Prostate gland (tissue), 2 donors: Measurements from ENCODE around the gene MLYCD. TPM values are rescaled to one million over a fixed set of nuclear protein-coding genes. Genes with fewer than 3 reads are reported as not detected.
A peak's percentile ranks its signal among the peaks of the same experiment; 100 is the strongest.

ENCODE experiments used
- DNase-seq: peaks from one replicate; pipeline ENCODE4 v3.0.0-alpha.2; 2019; ENCODE audit warnings: low spot score
- H3K27ac ChIP-seq, 2 donors: fragments of 200-600 bp; sonication (generic); 2 replicates each; pipeline ENCODE4 v1.5.1; 2017 to 2019
- H3K27me3 ChIP-seq: fragments of 200-600 bp; sonication (generic); replicated peaks from 2 replicates; pipeline ENCODE4 v1.5.1; 2019; ENCODE audit not compliant: insufficient read depth
- H3K36me3 ChIP-seq, 2 donors: fragments of 200-600 bp; sonication (generic); 1 replicate in 1 of 2; 2 replicates in 1 of 2; pipeline versions ENCODE4 v1.5.1 to v1.8.1; 2017 to 2019
- H3K4me1 ChIP-seq: fragments of 200-600 bp; sonication (generic); replicated peaks from 2 replicates; pipeline ENCODE4 v1.5.1; 2019
- H3K4me3 ChIP-seq, 2 donors: fragments of 200-600 bp; sonication (generic); 2 replicates each; pipeline ENCODE4 v1.5.1; 2017 to 2019
- H3K9me3 ChIP-seq: fragments of 200-600 bp; sonication (generic); 2 replicates; pipeline ENCODE4 v1.5.1; 2017
- POLR2A ChIP-seq: fragments of 450-650 bp; IDR thresholded peaks from one replicate; pipeline ENCODE4 v1.6.1; 2016; ENCODE audit warnings: antibody characterized with exemption, mild to moderate bottlenecking
- POLR2AphosphoS5 ChIP-seq: sonication (generic); formaldehyde crosslinking; IDR thresholded peaks from one replicate; pipeline ENCODE4 v1.6.1; 2017; ENCODE audit warnings: antibody characterized with exemption
- WGBS: methylation state at CpG from one replicate; pipeline ENCODE4 v1.1.5; 2018; 5-methylcytosine and 5-hydroxymethylcytosine counted together
- intact Hi-C: fragments of 100-400 bp; cut with DNase I; formaldehyde crosslinking; loops from one replicate; pipeline ENCODE4 v1.14.2; 2022
- total RNA-seq, 2 donors: library from RNA; depleted of rRNA; stranded (reverse); fragments of >200 nt; gene quantifications; one replicate each; pipeline ENCODE4 v1.1.0, GENCODE V29; 2016
- TF ChIP-seq, protein P1 (sequence below), 4 experiments: fragments of 200-600 bp in 2 of 4; fragments of 450-650 bp in 2 of 4; sonication (generic) in 2 of 4; IDR thresholded peaks; 1 replicate in 3 of 4; 2 replicates in 1 of 4; pipeline ENCODE4 v1.5.1; 2016 to 2019; ENCODE audit warnings: antibody characterized with exemption in 4 of 4, mild to moderate bottlenecking in 2 of 4, moderate library complexity in 2 of 4

Gene MLYCD
- total RNA-seq, 2 donors from 2014 or later, result 6.5 to 16.7 TPM

DNA sequence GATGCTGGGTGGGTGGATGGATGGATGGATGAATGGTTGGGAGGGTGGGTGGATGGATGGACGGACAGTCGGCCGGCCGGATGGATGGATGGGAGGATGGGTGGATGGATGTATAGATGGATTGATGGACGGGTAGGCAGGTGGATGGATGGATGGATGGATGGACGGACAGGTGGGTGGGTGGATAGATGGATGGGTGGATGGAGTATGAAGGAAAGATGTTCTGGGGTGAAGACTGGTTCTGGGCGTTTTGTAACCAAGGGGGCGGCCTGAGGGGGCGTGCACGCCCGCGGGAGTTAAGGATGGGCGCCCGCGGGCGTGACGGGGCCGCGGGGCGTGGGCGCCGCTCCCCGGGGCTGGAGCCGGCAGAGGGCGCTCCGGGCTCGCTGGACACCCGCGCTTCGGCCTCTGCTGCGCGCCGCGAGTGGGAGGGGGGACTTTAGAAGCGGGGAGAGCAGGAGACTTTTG, 69.0 kb downstream of the MLYCD start, which contains the start of gene NECAB2:
Gene NECAB2, plus strand, starts transcription at position 407 of the 468 bp plus-strand sequence. CDS start 405 bp downstream, outside the sequence.
- Histone ChIP-seq H3K27me3 (no peaks in the 10 kb centered on the region), H3K36me3 (no peaks in the 10 kb centered on the region), H3K4me3 (peak within 1 kb of the TSS; percentile 29 to 31), H3K9me3 (no peaks in the 10 kb centered on the region), H3K27ac (no peak within 1 kb of the TSS), H3K4me1 (no peaks in the 10 kb centered on the region)
- TF ChIP-seq POLR2A (no peak), POLR2AphosphoS5 (no peak)
- TF ChIP-seq, protein P1, sequence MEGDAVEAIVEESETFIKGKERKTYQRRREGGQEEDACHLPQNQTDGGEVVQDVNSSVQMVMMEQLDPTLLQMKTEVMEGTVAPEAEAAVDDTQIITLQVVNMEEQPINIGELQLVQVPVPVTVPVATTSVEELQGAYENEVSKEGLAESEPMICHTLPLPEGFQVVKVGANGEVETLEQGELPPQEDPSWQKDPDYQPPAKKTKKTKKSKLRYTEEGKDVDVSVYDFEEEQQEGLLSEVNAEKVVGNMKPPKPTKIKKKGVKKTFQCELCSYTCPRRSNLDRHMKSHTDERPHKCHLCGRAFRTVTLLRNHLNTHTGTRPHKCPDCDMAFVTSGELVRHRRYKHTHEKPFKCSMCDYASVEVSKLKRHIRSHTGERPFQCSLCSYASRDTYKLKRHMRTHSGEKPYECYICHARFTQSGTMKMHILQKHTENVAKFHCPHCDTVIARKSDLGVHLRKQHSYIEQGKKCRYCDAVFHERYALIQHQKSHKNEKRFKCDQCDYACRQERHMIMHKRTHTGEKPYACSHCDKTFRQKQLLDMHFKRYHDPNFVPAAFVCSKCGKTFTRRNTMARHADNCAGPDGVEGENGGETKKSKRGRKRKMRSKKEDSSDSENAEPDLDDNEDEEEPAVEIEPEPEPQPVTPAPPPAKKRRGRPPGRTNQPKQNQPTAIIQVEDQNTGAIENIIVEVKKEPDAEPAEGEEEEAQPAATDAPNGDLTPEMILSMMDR (IDR thresholded peaks at IDR 0.05), result peak; percentile 24 to 67 (median 56)
- no peak for DNase-seq
- intact Hi-C loops, result loop anchor here (5.0 to 10.0 kb wide), 3 partner anchors 94 to 517 kb away; no protein-coding TSS in a partner anchor
- WGBS, result 11% methylated on average over 34 of the region's 35 CpGs

DNA sequence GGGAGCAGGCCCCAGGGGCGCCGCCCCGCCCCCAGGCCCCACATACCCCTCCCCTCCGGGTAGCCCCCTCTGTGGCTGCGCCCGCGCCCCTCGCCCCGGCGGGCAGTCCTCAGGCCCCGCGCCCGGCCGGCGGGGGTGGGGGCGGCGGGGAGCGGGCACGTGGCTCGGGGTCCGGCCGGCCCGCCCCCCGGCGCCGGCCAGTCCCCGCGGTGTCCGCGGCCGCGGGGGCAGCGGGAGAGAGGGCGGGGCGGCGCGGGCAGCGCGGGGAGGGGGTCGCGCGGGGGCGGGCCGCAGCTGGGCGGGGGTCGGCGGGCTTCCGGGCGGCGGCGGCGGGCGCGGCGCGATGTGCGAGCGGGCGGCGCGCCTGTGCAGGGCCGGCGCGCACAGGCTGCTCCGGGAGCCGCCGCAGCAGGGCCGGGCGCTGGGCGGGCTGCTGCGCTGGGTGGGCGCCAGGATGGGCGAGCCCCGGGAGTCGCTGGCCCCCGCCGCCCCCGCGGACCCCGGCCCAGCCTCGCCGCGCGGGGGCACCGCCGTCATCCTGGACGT, 69.5 kb downstream of the MLYCD start:
- no peak for DNase-seq
- WGBS, result 3% methylated on average over 7 of the region's 87 CpGs
- Histone ChIP-seq H3K36me3 (no peaks in the 10 kb centered on the region), H3K27ac (no peak overlapping the region), H3K27me3 (no peaks in the 10 kb centered on the region), H3K9me3 (no peaks in the 10 kb centered on the region), H3K4me3 (peak overlapping the region; percentile 29 to 31), H3K4me1 (no peaks in the 10 kb centered on the region)
- TF ChIP-seq POLR2AphosphoS5, result no peak
- TF ChIP-seq POLR2A, result no peak
- TF ChIP-seq, protein P1 (IDR thresholded peaks at IDR 0.05), result no peak
- intact Hi-C loops, result loop anchor here (5.0 to 10.0 kb wide), 3 partner anchors 94 to 516 kb away; no protein-coding TSS in a partner anchor

DNA sequence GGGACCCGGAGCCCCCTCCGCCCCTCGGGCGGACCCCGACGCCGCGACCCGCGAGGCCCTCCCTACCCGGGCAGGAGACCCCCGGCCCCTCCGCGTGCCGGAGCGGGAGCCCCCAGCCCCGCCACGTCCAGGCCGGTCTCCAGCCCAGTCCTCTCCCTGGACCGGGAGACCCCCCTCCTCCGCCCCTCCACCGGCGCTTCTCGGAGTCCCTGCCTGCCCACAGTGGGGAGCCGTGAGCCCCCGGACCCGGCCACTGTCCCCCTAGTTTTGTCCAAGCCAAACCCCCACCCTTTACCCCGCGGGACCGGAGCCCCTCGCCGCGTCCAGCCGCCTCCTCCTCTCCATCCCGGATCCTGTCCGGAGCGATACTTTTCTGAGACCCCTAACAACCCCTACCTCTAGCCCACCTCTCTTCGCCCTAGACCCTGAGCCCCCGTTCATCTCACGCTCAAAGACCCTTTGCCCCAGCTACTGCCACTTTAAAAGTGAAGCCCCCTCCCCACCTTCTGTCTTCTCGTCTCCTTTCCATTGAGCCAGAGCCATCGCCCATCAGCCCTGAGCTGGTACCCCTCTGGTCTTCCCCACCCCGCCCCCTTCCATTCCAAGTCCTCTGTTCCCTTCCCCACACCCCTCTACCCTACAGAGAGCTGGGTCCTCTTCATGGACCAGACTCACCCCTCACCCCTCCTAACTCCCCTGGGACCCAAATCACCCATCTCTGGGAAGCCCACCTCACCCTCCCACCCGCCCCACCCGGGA, 70.2 kb downstream of the MLYCD start:
- Histone ChIP-seq H3K27me3 (no peaks in the 10 kb centered on the region), H3K4me1 (no peaks in the 10 kb centered on the region), H3K9me3 (no peaks in the 10 kb centered on the region), H3K27ac (no peak overlapping the region), H3K4me3 (no peak overlapping the region), H3K36me3 (no peaks in the 10 kb centered on the region)
- intact Hi-C loops, result loop anchor here (5.0 to 10.0 kb wide), 3 partner anchors 93 to 516 kb away; no protein-coding TSS in a partner anchor
- 14% methylated on average over 25 of the region's 45 CpGs for WGBS
- DNase-seq, result no peak
- TF ChIP-seq, protein P1 (IDR thresholded peaks at IDR 0.05), result no peak
- TF ChIP-seq POLR2AphosphoS5 (no peak), POLR2A (no peak)

DNA sequence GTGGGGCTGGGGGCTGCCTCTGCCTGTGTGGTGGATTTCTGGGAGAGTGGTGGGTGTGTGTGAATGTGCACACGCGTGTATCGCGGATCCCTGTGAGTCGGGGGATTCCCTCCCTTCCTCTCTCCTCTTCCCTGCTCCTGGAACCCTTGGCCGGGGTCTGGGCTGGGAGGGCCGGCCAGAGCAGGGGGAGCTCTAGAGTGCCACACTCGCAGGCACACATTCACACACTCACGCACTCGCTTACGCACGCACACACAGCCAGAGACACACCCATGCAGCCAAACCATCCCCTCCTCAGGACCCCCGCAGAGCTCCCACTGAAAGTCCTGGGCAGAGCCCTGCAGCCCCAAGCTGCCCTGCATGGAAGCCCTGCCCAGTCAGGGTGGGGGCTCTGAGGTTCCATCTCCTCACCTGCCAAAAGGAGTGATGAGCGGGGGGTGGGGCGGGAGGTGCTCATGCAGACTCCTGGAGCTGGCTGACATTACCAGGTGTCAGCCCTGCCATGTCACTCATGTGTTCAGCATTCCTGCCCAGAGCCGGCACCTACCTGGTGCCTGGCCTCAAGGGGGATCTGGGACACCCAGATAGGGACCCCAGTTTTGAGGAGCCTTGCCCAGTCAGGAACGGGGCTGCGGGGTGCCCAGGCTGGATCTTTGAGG, 71.0 kb downstream of the MLYCD start:
- DNase-seq, result no peak
- Histone ChIP-seq H3K36me3 (no peaks in the 10 kb centered on the region), H3K4me1 (no peaks in the 10 kb centered on the region), H3K9me3 (no peaks in the 10 kb centered on the region), H3K4me3 (no peak overlapping the region), H3K27ac (no peak overlapping the region), H3K27me3 (no peaks in the 10 kb centered on the region)
- TF ChIP-seq POLR2A, result no peak
- TF ChIP-seq, protein P1 (IDR thresholded peaks at IDR 0.05), result no peak
- TF ChIP-seq POLR2AphosphoS5, result no peak
- WGBS, result 64% methylated on average over 18 of the region's 18 CpGs
- intact Hi-C loops, result loop anchor here (5.0 to 10.0 kb wide), 3 partner anchors 92 to 515 kb away; no protein-coding TSS in a partner anchor
